ENCODE data around the gene OSBPL3. TPM values are rescaled to one million over a fixed set of nuclear protein-coding genes. Genes with fewer than 3 reads are reported as not detected.

OSBPL3 gene
- polyA plus RNA-seq, 4 donors = 15.4 to 29.9 (median 21.2) TPM

GRCh38 chr7:24750441-24751055 lies 229.4 kb downstream of the OSBPL3 start:
- no peak for DNase-seq (ENCODE audit: low read depth in 4 of 4, low spot score in 2 of 4)

- no peak for DNase-seq (ENCODE audit: low read depth in 4 of 4, low spot score in 2 of 4)
Measured at GRCh38 chr7:24748521-24748920, 231.5 kb downstream of the OSBPL3 start.

Other genes starting within 250 kb of the OSBPL3 start
- 10 to 100 TPM; 13.0 to 17.7 (median 15.0) TPM for gene GSDME, start 222.7 kb downstream of the OSBPL3 start, polyA plus RNA-seq (ENCODE audit: insufficient read length in 4 of 4)
- 100 to 1,000 TPM; 142 to 184 (median 169) TPM for gene CYCS, start 145.1 kb upstream of the OSBPL3 start, polyA plus RNA-seq (ENCODE audit: insufficient read length in 4 of 4)
- gene NPVF, start 248.3 kb upstream of the OSBPL3 start, polyA plus RNA-seq (ENCODE audit: insufficient read length in 4 of 4) = under 1 TPM in 2 of 4 donors, not detected in 2; 0.08 to 0.16 TPM

All from left renal cortex interstitium (tissue), 4 donors.